BJ (cell line): Measurements from ENCODE around the gene PRRX2. TPM values are rescaled to one million over a fixed set of nuclear protein-coding genes. Genes with fewer than 3 reads are reported as not detected.

Experiments used
- CTCF ChIA-PET: fragments of 350-600 bp; formaldehyde crosslinking; extraction: SDS; loops from one replicate; lab custom pipeline; 2021; ENCODE audit warnings: antibody characterized with exemption, inconsistent platforms; lab: Yijun Ruan, JAX
- POLR2A ChIA-PET: fragments of 300-600 bp; sonication (Branson Sonifier 250); formaldehyde crosslinking; extraction: SDS; loops from one replicate; lab custom pipeline; 2021; ENCODE audit warnings: antibody characterized with exemption; lab: Charles Lee
- DNase-seq: peaks from one replicate; pipeline ENCODE4 v3.0.0-alpha.2; 2011; ENCODE audit warnings: low read depth
- H3K27me3 ChIP-seq: 2 replicates; pipeline ENCODE4 v1.6.0; 2011; ENCODE audit warnings: low read length; ENCODE audit not compliant: control insufficient read depth, insufficient read depth
- H3K36me3 ChIP-seq: 2 replicates; pipeline ENCODE4 v1.5.1; 2011; ENCODE audit warnings: low read length; ENCODE audit not compliant: control insufficient read depth, insufficient read depth
- H3K4me3 ChIP-seq: 2 replicates; pipeline ENCODE4 v1.5.1; 2011; ENCODE audit warnings: low read depth, mild to moderate bottlenecking, control low read depth, low read length
- polyA plus RNA-seq: library from polyadenylated mRNA; depleted of rRNA; stranded (reverse); fragments of >200 nt; gene quantifications from 2 replicates; pipeline ENCODE4 v1.2.3, GENCODE V29; 2011
- TF ChIP-seq, protein P1 (sequence below): IDR thresholded peaks from 2 replicates; pipeline ENCODE4 v1.5.1; 2011; ENCODE audit warnings: low read depth, mild to moderate bottlenecking, control low read depth, inconsistent platforms, low read length, moderate library complexity; ENCODE audit not compliant: insufficient read depth

PRRX2 gene
- polyA plus RNA-seq, 1 experiment = 37.4 TPM

DNA sequence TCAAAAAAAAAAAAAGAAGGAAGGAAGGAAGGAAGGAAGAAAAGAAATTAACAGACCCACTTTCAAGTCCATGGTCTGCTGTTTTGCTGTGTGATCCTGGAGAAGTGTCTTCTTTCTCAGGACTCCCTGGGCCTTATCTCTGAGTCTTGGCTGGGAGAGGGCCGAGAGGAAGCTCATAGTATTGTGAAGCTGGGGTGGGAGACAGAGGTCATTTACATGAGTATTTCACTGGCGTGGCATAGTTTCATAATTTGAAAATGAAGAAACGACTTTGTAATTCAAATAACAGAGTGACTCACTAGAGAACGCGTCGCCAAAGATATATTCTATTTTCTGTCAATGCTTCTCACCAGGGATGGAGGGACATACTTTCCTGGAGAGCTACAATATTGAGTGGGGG is 42.1 kb upstream of the PRRX2 start:
- ChIA-PET POLR2A (interaction anchor here (0.7 kb wide), 1 partner anchor 141 kb away, joined by 8 read pairs; no protein-coding TSS in a partner anchor), CTCF (interaction anchor here (0.8 to 9.4 kb wide), 13 partner anchors 8 to 500 kb away, joined by 3 to 258 read pairs (median 12); no protein-coding TSS in a partner anchor)
- no peak for DNase-seq
- TF ChIP-seq, protein P1, sequence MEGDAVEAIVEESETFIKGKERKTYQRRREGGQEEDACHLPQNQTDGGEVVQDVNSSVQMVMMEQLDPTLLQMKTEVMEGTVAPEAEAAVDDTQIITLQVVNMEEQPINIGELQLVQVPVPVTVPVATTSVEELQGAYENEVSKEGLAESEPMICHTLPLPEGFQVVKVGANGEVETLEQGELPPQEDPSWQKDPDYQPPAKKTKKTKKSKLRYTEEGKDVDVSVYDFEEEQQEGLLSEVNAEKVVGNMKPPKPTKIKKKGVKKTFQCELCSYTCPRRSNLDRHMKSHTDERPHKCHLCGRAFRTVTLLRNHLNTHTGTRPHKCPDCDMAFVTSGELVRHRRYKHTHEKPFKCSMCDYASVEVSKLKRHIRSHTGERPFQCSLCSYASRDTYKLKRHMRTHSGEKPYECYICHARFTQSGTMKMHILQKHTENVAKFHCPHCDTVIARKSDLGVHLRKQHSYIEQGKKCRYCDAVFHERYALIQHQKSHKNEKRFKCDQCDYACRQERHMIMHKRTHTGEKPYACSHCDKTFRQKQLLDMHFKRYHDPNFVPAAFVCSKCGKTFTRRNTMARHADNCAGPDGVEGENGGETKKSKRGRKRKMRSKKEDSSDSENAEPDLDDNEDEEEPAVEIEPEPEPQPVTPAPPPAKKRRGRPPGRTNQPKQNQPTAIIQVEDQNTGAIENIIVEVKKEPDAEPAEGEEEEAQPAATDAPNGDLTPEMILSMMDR = no peak
- Histone ChIP-seq H3K36me3 (no peaks in the 10 kb centered on the region), H3K27me3 (no peaks in the 10 kb centered on the region), H3K4me3 (no peak overlapping the region)

DNA sequence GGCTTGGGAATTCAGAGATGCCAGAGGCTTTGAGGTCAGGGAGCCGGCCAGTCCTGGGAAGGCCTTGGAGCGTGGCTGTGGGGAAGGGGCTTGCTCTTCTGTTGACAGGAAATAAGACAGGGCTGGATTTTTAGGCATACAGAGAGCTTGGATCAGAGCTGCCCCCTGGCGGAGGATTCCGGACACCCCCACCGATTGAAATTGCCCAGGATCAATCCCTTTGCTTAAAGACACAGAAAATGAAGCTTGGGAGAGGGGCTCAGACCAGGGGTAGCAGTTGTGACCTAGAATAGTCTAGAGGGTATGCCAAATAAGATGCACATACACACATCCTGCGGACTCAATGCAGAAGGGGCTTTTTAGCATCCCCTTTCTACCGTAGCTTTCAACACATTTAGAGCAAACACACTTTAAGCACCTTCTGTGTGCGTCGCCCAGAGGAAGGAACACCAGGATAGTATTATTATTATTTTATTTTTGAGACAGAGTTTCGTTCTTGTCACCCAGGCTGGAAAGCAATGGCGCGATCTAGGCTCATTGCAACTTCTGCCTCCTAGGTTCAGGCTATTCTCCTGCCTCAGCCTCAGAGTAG is 41.2 kb upstream of the PRRX2 start:
- Histone ChIP-seq H3K36me3 (no peaks in the 10 kb centered on the region), H3K4me3 (no peak overlapping the region), H3K27me3 (no peaks in the 10 kb centered on the region)
- ChIA-PET POLR2A (no interaction called here), CTCF (interaction anchor here (0.6 to 9.4 kb wide), 28 partner anchors 8 to 775 kb away, joined by 3 to 258 read pairs (median 4); partner anchors contain the start of gene ASB6)
- TF ChIP-seq, protein P1 = peak; percentile 86
- DNase-seq = no peak

DNA sequence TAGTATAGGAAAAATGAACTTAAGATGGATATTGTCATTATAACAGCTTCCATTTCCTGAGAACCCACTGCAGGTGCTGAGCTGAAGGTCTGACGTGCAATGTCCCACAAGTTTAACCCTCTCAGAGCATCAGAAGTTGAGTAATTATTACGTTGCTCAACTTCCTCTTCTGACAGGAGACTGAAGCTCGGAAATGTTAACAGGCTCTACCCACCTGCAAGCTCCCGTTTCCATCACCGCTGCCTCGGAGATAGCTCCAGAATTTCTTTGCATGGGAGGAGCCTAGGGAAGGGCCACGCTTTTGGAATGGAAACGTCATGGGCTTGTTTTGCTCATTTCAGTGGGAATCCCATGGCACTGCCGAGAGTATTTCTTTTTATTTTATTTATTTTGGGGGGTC is 40.5 kb upstream of the PRRX2 start:
- H3K4me3 ChIP-seq = no peak overlapping the region
- no peaks in the 10 kb centered on the region for H3K27me3 ChIP-seq
- ChIA-PET CTCF (interaction anchor here (1.0 to 9.4 kb wide), 19 partner anchors 10 to 515 kb away, joined by 3 to 258 read pairs (median 7); partner anchors contain the start of gene ASB6), POLR2A (no interaction called here)
- no peak for DNase-seq
- TF ChIP-seq, protein P1 = no peak
- H3K36me3 ChIP-seq = no peaks in the 10 kb centered on the region

DNA sequence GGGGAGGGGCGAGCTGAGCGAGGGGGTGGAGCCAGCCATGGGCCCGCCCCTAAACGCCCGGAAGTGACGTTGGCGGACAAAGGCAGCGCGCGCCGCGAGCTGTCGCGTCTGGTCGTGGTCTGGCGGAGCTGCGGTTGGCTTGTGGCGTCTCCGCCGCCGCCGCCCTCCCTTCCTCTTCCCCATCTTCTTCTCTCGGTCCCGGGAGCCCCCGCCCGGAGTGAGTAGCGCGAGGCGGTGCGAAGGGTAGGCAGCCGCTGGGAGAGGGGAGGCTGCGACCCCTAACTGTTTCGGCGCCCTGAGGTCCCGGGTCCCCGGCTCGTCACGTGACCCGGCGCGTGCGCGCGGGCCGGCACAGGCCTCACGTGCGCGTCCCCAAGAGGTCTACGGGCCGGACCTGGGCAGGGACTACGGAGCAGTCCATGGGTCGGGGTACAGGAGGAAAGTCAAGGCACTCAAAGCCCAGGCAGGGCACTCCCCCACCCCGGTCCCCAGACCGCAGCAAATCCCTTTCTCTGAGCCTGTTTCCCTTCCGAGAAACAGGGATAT is 39.3 kb upstream of the PRRX2 start, which contains the start of gene NTMT1:
TSS of gene NTMT1 (plus strand) at position 85 of the 546 bp plus-strand sequence. CDS start 6,541 bp downstream, outside the sequence.
- no peak for DNase-seq
- POLR2A ChIA-PET = interaction anchor here (0.6 to 1.4 kb wide), 5 partner anchors 13 to 734 kb away, joined by 3 to 15 read pairs (median 5); no protein-coding TSS in a partner anchor
- TF ChIP-seq, protein P1 = no peak
- Histone ChIP-seq H3K36me3 (no peaks in the 10 kb centered on the region; the same call in 1 of the 2 replicates), H3K27me3 (no peaks in the 10 kb centered on the region), H3K4me3 (peak within 1 kb of the TSS; percentile 88)
- CTCF ChIA-PET = interaction anchor here (0.9 to 9.4 kb wide), 7 partner anchors 15 to 514 kb away, joined by 3 to 258 read pairs (median 9); partner anchors contain the start of gene ASB6
